NCI-H748 treated with DMSO at 0.1 percent for 48 hours (cell line): Measurements from ENCODE around the gene ABCB8.
"Not testable (repeated sequence)": the region's sequence is repeated elsewhere in the genome, so short reads cannot be mapped to it uniquely, and the experiment has no call there.

Source experiments
- DNase-seq: peaks from one replicate; lab custom pipeline; 2025; lab: John Stamatoyannopoulos, UW

ABCB8 gene

GRCh38 chr7:151035026-151035717 lies 6.9 kb downstream of the ABCB8 start:
- DNase-seq, result no peak

GRCh38 chr7:151035902-151036301 lies 7.7 kb downstream of the ABCB8 start:
- no peak for DNase-seq

- DNase-seq, result no peak
Observed at GRCh38 chr7:151038951-151039849, 10.9 kb downstream of the ABCB8 start.

- no peak for DNase-seq
Observed at GRCh38 chr7:151039850-151040548, 11.7 kb downstream of the ABCB8 start.

- no peak for DNase-seq
Observed at GRCh38 chr7:151040616-151041375, 12.5 kb downstream of the ABCB8 start.

GRCh38 chr7:151043449-151043848 lies 15.2 kb downstream of the ABCB8 start:
- DNase-seq, result not testable (repeated sequence)

GRCh38 chr7:151043959-151044358 lies 15.7 kb downstream of the ABCB8 start:
- DNase-seq, result no peak

- no peak for DNase-seq
Observed at GRCh38 chr7:151045262-151045661, 17.0 kb downstream of the ABCB8 start.

GRCh38 chr7:151045967-151046366 lies 17.7 kb downstream of the ABCB8 start:
- no peak for DNase-seq

GRCh38 chr7:151046603-151047573 lies 18.6 kb downstream of the ABCB8 start:
- DNase-seq, result no peak

- no peak for DNase-seq
Observed at GRCh38 chr7:151047976-151048815, 19.9 kb downstream of the ABCB8 start, which contains the start of gene ASIC3. ASIC3 (plus strand) TSS chr7:151048531; CDS start chr7:151048886, 355 bp downstream.

GRCh38 chr7:151048911-151049463 lies 20.7 kb downstream of the ABCB8 start:
- no peak for DNase-seq

GRCh38 chr7:151051108-151051507 lies 22.9 kb downstream of the ABCB8 start:
- DNase-seq, result no peak

- no peak for DNase-seq
Observed at GRCh38 chr7:151053096-151053495, 24.8 kb downstream of the ABCB8 start.

GRCh38 chr7:151053751-151054150 lies 25.5 kb downstream of the ABCB8 start:
- DNase-seq, result no peak

- no peak for DNase-seq
Observed at GRCh38 chr7:151056283-151056665, 28.0 kb downstream of the ABCB8 start.

GRCh38 chr7:151056666-151057505 lies 28.6 kb downstream of the ABCB8 start:
- DNase-seq, result no peak

GRCh38 chr7:151057506-151057988 lies 29.3 kb downstream of the ABCB8 start, which contains the start of gene CDK5:
CDK5 (minus strand) TSS chr7:151057897; CDS start chr7:151057848, 49 bp downstream.
- peak; percentile 49 for DNase-seq
